Measurements from ENCODE around the gene AGBL4. TPM values are rescaled to one million over a fixed set of nuclear protein-coding genes. Genes with fewer than 3 reads are reported as not detected.
A peak's percentile ranks its signal among the peaks of the same experiment; 100 is the strongest.

Gene AGBL4
- total RNA-seq, 1 donor from 2014 or later = not detected

DNA sequence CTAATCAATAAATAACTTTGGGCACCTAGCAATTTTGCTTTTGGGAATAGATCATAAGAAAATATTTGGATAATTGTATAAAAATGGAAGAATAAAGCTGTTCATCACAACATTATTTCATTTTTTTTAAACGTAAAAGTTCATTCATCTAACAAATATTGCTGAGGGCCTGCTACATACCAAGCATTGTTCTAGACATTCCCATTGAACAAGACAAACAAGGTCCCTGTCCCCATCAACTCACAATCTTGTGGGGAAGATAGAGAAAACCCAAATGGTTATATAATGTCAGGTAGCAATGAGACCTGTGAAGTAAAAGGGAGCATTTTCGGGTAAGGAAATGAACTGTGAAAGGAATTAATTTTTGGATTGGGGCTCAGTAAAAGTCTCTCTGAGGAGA lies 1193.0 kb downstream of the AGBL4 start:
- no peaks in the 10 kb centered on the region for H3K36me3 Mint-ChIP-seq (ENCODE audit: unreplicated experiment)
- H3K4me3 Mint-ChIP-seq (ENCODE audit: unreplicated experiment) = no peak overlapping the region
- no peak overlapping the region for H3K27ac Mint-ChIP-seq (ENCODE audit: unreplicated experiment)
- DNase-seq (ENCODE audit: extremely low spot score, unreplicated experiment) = no peak
- H3K9me3 Mint-ChIP-seq (ENCODE audit: unreplicated experiment) = no peaks in the 10 kb centered on the region
- TF ChIP-seq, protein P1, sequence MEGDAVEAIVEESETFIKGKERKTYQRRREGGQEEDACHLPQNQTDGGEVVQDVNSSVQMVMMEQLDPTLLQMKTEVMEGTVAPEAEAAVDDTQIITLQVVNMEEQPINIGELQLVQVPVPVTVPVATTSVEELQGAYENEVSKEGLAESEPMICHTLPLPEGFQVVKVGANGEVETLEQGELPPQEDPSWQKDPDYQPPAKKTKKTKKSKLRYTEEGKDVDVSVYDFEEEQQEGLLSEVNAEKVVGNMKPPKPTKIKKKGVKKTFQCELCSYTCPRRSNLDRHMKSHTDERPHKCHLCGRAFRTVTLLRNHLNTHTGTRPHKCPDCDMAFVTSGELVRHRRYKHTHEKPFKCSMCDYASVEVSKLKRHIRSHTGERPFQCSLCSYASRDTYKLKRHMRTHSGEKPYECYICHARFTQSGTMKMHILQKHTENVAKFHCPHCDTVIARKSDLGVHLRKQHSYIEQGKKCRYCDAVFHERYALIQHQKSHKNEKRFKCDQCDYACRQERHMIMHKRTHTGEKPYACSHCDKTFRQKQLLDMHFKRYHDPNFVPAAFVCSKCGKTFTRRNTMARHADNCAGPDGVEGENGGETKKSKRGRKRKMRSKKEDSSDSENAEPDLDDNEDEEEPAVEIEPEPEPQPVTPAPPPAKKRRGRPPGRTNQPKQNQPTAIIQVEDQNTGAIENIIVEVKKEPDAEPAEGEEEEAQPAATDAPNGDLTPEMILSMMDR (IDR thresholded peaks at IDR 0.05) = no peak
- no peaks in the 10 kb centered on the region for H3K27me3 Mint-ChIP-seq (ENCODE audit: unreplicated experiment)
- no peaks in the 10 kb centered on the region for H3K4me1 Mint-ChIP-seq (ENCODE audit: unreplicated experiment)

DNA sequence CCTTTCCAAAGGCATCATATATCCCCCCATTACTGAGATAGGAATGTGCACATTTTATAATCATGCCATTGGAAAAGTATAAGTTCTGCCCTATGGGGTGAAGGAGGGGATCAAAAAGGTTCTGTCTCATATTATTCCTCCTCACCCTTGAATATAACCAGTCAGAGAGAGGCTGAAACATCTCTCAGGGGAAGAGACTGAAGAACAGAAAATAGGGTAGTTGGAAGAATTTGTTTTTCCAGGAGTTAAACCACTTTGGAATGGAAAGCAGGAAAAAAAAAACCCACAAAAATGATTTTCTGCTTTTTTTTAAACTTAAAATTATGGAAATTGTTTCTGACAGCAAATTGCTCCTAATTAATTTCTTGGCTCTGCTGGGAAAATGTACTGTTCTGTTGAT lies 1194.3 kb downstream of the AGBL4 start:
- Mint-ChIP-seq H3K27ac (ENCODE audit: unreplicated experiment) (no peak overlapping the region), H3K4me1 (ENCODE audit: unreplicated experiment) (no peaks in the 10 kb centered on the region), H3K9me3 (ENCODE audit: unreplicated experiment) (no peaks in the 10 kb centered on the region), H3K36me3 (ENCODE audit: unreplicated experiment) (no peaks in the 10 kb centered on the region), H3K27me3 (ENCODE audit: unreplicated experiment) (no peaks in the 10 kb centered on the region), H3K4me3 (ENCODE audit: unreplicated experiment) (no peak overlapping the region)
- TF ChIP-seq, protein P1 (IDR thresholded peaks at IDR 0.05) = no peak
- DNase-seq (ENCODE audit: extremely low spot score, unreplicated experiment) = no peak

DNA sequence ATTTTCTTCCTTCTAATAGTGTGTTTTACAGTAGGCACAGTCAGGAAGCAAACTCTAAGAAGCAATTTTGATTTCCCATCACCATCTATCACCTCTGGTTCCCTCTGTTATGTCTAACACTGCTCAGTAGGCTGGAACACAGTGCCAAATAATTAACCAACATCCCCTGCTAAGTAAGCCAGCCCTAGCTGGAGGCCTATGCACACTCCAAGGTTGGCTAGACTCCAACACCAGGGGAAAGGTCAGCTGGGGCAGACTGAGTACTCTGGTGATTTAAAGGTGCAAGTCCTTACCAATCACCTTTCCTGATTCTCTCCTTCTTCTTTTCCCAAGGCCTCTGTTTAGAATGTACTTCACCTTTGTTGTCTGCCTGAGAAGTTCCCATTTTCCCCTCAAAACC lies 1200.6 kb downstream of the AGBL4 start:
- H3K4me1 Mint-ChIP-seq (ENCODE audit: unreplicated experiment) = no peaks in the 10 kb centered on the region
- H3K4me3 Mint-ChIP-seq (ENCODE audit: unreplicated experiment) = no peak overlapping the region
- no peak for DNase-seq (ENCODE audit: extremely low spot score, unreplicated experiment)
- H3K27me3 Mint-ChIP-seq (ENCODE audit: unreplicated experiment) = no peaks in the 10 kb centered on the region
- no peaks in the 10 kb centered on the region for H3K9me3 Mint-ChIP-seq (ENCODE audit: unreplicated experiment)
- H3K27ac Mint-ChIP-seq (ENCODE audit: unreplicated experiment) = no peak overlapping the region
- H3K36me3 Mint-ChIP-seq (ENCODE audit: unreplicated experiment) = no peaks in the 10 kb centered on the region
- TF ChIP-seq, protein P1 (IDR thresholded peaks at IDR 0.05) = no peak

DNA sequence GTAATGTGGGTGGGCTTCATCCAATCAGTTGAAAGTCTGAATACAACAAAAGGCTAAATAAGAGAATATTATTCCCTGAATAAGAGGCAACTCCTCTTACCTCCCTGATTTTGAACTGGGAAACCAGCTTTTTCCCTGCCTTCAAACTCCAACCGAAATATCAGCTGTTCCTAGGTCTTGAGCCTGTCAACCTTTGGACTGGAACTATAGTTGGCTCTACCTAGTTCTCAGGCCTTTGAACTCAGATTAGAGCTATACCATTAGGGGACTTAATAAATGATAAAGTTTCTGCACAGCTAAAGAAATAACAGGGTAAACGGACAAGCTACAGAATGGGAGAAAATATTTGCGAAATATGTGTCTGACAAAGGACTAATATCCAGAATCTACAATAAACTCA lies 1203.3 kb downstream of the AGBL4 start:
- Mint-ChIP-seq H3K4me1 (ENCODE audit: unreplicated experiment) (no peaks in the 10 kb centered on the region), H3K27ac (ENCODE audit: unreplicated experiment) (no peak overlapping the region), H3K27me3 (ENCODE audit: unreplicated experiment) (no peaks in the 10 kb centered on the region), H3K4me3 (ENCODE audit: unreplicated experiment) (no peak overlapping the region), H3K36me3 (ENCODE audit: unreplicated experiment) (no peaks in the 10 kb centered on the region), H3K9me3 (ENCODE audit: unreplicated experiment) (no peaks in the 10 kb centered on the region)
- no peak for DNase-seq (ENCODE audit: extremely low spot score, unreplicated experiment)
- TF ChIP-seq, protein P1 (IDR thresholded peaks at IDR 0.05) = no peak

DNA sequence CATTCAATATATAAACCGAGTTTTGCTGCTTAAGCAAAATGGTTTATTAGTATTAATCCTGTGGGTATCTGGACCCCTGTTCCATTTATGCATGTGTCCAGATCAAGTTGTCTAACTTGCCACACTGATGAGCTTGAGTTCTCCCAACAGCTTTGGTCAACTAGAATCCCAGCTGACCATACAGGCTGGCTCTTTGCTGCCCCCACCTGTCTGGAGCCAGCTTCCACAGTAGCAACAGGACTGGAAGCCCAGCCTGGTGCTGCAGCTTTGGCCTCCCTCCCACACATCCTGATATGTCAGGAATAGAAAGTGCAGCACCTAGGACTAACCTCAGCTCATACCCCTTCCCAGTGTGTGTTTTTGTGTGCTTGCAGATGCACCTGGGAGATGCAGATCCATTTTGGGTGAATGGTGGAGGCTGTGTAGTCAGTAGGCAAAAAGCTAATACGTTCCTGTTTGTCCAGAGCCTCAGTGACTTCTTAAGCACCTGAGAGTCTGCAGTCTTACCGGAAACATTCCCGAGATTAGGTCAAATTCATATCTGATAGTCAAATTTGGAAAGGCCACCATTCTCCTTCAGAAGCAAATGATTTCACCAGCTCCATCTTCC lies 1206.1 kb downstream of the AGBL4 start:
- TF ChIP-seq, protein P1 (IDR thresholded peaks at IDR 0.05) = peak; percentile 54
- Mint-ChIP-seq H3K36me3 (ENCODE audit: unreplicated experiment) (no peaks in the 10 kb centered on the region), H3K27me3 (ENCODE audit: unreplicated experiment) (no peaks in the 10 kb centered on the region), H3K9me3 (ENCODE audit: unreplicated experiment) (no peaks in the 10 kb centered on the region), H3K4me1 (ENCODE audit: unreplicated experiment) (no peaks in the 10 kb centered on the region), H3K27ac (ENCODE audit: unreplicated experiment) (no peak overlapping the region), H3K4me3 (ENCODE audit: unreplicated experiment) (no peak overlapping the region)
- no peak for DNase-seq (ENCODE audit: extremely low spot score, unreplicated experiment)

All from osteocyte (in vitro differentiated cells).